ENCODE results near the gene ZNF500.

Gene ZNF500

GRCh38 chr16:4703906-4704305, 63.1 kb downstream of the ZNF500 start:
- Histone ChIP-seq H3K27ac (ENCODE audit: low read depth, low read length) (no peak overlapping the region), H3F3A (ENCODE audit: control insufficient read depth, insufficient read depth) (no peaks in the 10 kb centered on the region), H3K79me2 (ENCODE audit: control insufficient read depth, low read length) (no peaks in the 10 kb centered on the region), H4K20me1 (ENCODE audit: control insufficient read depth, insufficient read depth, low read depth, low read length) (no peaks in the 10 kb centered on the region), H3K27me3 (ENCODE audit: control insufficient read depth, low read length) (no peaks in the 10 kb centered on the region), H3K36me3 (ENCODE audit: control insufficient read depth, low read length) (peaks cover 8% of the 10 kb centered on the region), H3K4me2 (ENCODE audit: low read length) (no peak overlapping the region), H3K9me2 (replicated peaks; ENCODE audit: control insufficient read depth, low read length) (no peaks in the 10 kb centered on the region), H3K4me1 (ENCODE audit: control insufficient read depth, low read length) (no peaks in the 10 kb centered on the region), H3K4me3 (ENCODE audit: low read length) (no peak overlapping the region), H3K9me3 (ENCODE audit: control insufficient read depth, insufficient read depth, low read length) (no peaks in the 10 kb centered on the region)
- TF ChIP-seq CTCF (IDR thresholded peaks at IDR 0.05; ENCODE audit: low read depth, low read length, poor library complexity, severe bottlenecking), result no peak

GRCh38 chr16:4702466-4702808, 64.5 kb downstream of the ZNF500 start:
- H3K9me3 ChIP-seq (ENCODE audit: control insufficient read depth, insufficient read depth, low read length), result no peaks in the 10 kb centered on the region

GRCh38 chr16:4701791-4702465, 65.0 kb downstream of the ZNF500 start:
- no peaks in the 10 kb centered on the region; the same call in 1 of the 2 replicates for H4K20me1 ChIP-seq (ENCODE audit: control insufficient read depth, insufficient read depth, low read depth, low read length)
- no peaks in the 10 kb centered on the region for H3K79me2 ChIP-seq (ENCODE audit: control insufficient read depth, low read length)
- H3K9me3 ChIP-seq (ENCODE audit: control insufficient read depth, insufficient read depth, low read length), result no peaks in the 10 kb centered on the region
- H3K27me3 ChIP-seq (ENCODE audit: control insufficient read depth, low read length), result no peaks in the 10 kb centered on the region
- no peak overlapping the region for H3K4me3 ChIP-seq (ENCODE audit: low read length)
- H3K9me2 ChIP-seq (replicated peaks; ENCODE audit: control insufficient read depth, low read length), result no peaks in the 10 kb centered on the region
- no peaks in the 10 kb centered on the region for H3F3A ChIP-seq (ENCODE audit: control insufficient read depth, insufficient read depth)
- no peak overlapping the region for H3K27ac ChIP-seq (ENCODE audit: low read depth, low read length)
- no peaks in the 10 kb centered on the region for H3K4me1 ChIP-seq (ENCODE audit: control insufficient read depth, low read length)
- H3K4me2 ChIP-seq (ENCODE audit: low read length), result no peak overlapping the region
- TF ChIP-seq CTCF (IDR thresholded peaks at IDR 0.05; ENCODE audit: low read depth, low read length, poor library complexity, severe bottlenecking), result no peak
- no peak for TF ChIP-seq EZH2phosphoT487 (IDR thresholded peaks at IDR 0.05; ENCODE audit: borderline replicate concordance, low read length)
- H3K36me3 ChIP-seq (ENCODE audit: control insufficient read depth, low read length), result peaks cover 20% of the 10 kb centered on the region

More at GRCh38 chr16:4702466-4702808, 64.5 kb downstream of the ZNF500 start:
- TF ChIP-seq EZH2phosphoT487 (IDR thresholded peaks at IDR 0.05; ENCODE audit: borderline replicate concordance, low read length) (no peak), CTCF (IDR thresholded peaks at IDR 0.05; ENCODE audit: low read depth, low read length, poor library complexity, severe bottlenecking) (no peak)
- H4K20me1 ChIP-seq (ENCODE audit: control insufficient read depth, insufficient read depth, low read depth, low read length), result no peaks in the 10 kb centered on the region
- H3K36me3 ChIP-seq (ENCODE audit: control insufficient read depth, low read length), result peaks cover 16% of the 10 kb centered on the region
- H3K27ac ChIP-seq (ENCODE audit: low read depth, low read length), result no peak overlapping the region
- no peak overlapping the region for H3K4me3 ChIP-seq (ENCODE audit: low read length)
- H3K4me2 ChIP-seq (ENCODE audit: low read length), result no peak overlapping the region
- H3K79me2 ChIP-seq (ENCODE audit: control insufficient read depth, low read length), result no peaks in the 10 kb centered on the region
- H3F3A ChIP-seq (ENCODE audit: control insufficient read depth, insufficient read depth), result no peaks in the 10 kb centered on the region
- H3K9me2 ChIP-seq (replicated peaks; ENCODE audit: control insufficient read depth, low read length), result no peaks in the 10 kb centered on the region
- no peaks in the 10 kb centered on the region for H3K4me1 ChIP-seq (ENCODE audit: control insufficient read depth, low read length)
- no peaks in the 10 kb centered on the region for H3K27me3 ChIP-seq (ENCODE audit: control insufficient read depth, low read length)

Data from DOHH2 (cell line).